ENCODE results near the gene LARGE2.
A peak's percentile ranks its signal among the peaks of the same experiment; 100 is the strongest.

LARGE2 gene

DNA sequence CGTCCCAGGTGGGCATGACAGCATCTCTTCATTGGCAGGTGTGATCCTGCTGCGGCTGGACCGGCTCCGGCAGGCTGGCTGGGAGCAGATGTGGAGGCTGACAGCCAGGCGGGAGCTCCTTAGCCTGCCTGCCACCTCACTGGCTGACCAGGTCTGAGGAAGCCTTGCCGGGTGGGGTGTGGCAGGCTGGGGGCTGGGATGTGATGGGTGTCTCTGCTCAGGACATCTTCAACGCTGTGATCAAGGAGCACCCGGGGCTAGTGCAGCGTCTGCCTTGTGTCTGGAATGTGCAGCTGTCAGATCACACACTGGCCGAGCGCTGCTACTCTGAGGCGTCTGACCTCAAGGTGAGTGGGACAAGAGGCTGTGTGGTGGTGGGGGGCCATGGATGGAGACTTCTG lies 3.5 kb downstream of the LARGE2 start:
- TF ChIP-seq, protein P1, sequence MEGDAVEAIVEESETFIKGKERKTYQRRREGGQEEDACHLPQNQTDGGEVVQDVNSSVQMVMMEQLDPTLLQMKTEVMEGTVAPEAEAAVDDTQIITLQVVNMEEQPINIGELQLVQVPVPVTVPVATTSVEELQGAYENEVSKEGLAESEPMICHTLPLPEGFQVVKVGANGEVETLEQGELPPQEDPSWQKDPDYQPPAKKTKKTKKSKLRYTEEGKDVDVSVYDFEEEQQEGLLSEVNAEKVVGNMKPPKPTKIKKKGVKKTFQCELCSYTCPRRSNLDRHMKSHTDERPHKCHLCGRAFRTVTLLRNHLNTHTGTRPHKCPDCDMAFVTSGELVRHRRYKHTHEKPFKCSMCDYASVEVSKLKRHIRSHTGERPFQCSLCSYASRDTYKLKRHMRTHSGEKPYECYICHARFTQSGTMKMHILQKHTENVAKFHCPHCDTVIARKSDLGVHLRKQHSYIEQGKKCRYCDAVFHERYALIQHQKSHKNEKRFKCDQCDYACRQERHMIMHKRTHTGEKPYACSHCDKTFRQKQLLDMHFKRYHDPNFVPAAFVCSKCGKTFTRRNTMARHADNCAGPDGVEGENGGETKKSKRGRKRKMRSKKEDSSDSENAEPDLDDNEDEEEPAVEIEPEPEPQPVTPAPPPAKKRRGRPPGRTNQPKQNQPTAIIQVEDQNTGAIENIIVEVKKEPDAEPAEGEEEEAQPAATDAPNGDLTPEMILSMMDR (IDR thresholded peaks at IDR 0.05; ENCODE audit: low read depth, low read length) = no peak
- no peak for TF ChIP-seq MYC (IDR thresholded peaks at IDR 0.05; ENCODE audit: low read depth, low read length)
- no peak for DNase-seq (ENCODE audit: low read depth)
- no peak overlapping the region for H3K4me3 ChIP-seq (ENCODE audit: low read depth, low read length)

DNA sequence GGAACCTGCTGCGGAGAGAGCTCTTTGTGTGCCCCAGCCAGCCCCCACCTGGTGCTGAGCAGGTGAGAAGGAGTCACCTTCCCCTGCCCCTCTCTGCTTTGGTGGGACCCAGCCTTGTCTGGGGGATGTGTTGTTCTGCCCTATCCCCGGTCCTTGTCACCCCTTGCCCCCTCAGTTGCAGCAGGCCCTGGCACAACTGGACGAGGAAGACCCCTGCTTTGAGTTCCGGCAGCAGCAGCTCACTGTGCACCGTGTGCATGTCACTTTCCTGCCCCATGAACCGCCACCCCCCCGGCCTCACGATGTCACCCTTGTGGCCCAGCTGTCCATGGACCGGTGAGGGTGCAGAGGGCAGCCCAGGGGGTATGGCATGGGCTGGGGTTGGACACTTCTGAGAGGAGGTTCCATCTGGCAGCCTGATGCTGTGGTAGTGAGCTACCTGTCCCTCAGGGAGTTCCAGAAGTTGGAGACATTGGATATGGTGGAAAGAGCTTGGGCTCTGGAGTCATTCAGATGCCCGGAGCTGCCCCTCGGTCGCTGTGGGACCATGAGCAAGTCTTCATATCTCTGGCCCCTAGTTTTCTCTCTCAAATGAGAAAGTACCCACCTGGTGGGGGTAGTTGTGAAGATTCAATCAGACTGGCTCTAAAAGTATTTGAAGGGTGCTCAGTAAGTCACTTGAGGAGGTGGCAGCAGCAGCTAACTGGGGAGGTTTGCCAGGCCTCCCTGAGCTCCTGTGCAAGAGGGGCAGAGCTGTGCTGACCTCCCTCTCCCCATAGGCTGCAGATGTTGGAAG lies 4.3 kb downstream of the LARGE2 start:
- no peak for DNase-seq (ENCODE audit: low read depth)
- TF ChIP-seq POLR2A (IDR thresholded peaks at IDR 0.05; ENCODE audit: extremely low read depth, insufficient read length) (no peak), MYC (IDR thresholded peaks at IDR 0.05; ENCODE audit: low read depth, low read length) (no peak)
- TF ChIP-seq, protein P2, sequence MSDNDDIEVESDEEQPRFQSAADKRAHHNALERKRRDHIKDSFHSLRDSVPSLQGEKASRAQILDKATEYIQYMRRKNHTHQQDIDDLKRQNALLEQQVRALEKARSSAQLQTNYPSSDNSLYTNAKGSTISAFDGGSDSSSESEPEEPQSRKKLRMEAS (IDR thresholded peaks at IDR 0.05; ENCODE audit: low read depth, low read length) = no peak
- H3K4me3 ChIP-seq (ENCODE audit: low read depth, low read length) = no peak overlapping the region

DNA sequence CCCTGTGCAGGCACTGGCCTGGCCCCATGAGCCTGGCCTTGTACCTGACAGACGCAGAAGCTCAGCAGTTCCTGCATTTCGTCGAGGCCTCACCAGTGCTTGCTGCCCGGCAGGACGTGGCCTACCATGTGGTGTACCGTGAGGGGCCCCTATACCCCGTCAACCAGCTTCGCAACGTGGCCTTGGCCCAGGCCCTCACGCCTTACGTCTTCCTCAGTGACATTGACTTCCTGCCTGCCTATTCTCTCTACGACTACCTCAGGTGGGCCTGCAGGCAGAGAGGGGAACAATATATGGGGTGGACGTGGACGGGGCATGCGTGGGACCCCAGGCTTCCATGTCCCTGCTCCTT lies 4.9 kb downstream of the LARGE2 start:
- TF ChIP-seq POLR2A (IDR thresholded peaks at IDR 0.05; ENCODE audit: extremely low read depth, insufficient read length) = no peak
- TF ChIP-seq, protein P1 (IDR thresholded peaks at IDR 0.05; ENCODE audit: low read depth, low read length) = no peak
- TF ChIP-seq, protein P2 (IDR thresholded peaks at IDR 0.05; ENCODE audit: low read depth, low read length) = peak; percentile 52
- TF ChIP-seq MYC (IDR thresholded peaks at IDR 0.05; ENCODE audit: low read depth, low read length) = peak; percentile 39; the same call in 1 of the 2 replicates
- peak; percentile 47 for DNase-seq (ENCODE audit: low read depth)
- H3K4me3 ChIP-seq (ENCODE audit: low read depth, low read length) = no peak overlapping the region

DNA sequence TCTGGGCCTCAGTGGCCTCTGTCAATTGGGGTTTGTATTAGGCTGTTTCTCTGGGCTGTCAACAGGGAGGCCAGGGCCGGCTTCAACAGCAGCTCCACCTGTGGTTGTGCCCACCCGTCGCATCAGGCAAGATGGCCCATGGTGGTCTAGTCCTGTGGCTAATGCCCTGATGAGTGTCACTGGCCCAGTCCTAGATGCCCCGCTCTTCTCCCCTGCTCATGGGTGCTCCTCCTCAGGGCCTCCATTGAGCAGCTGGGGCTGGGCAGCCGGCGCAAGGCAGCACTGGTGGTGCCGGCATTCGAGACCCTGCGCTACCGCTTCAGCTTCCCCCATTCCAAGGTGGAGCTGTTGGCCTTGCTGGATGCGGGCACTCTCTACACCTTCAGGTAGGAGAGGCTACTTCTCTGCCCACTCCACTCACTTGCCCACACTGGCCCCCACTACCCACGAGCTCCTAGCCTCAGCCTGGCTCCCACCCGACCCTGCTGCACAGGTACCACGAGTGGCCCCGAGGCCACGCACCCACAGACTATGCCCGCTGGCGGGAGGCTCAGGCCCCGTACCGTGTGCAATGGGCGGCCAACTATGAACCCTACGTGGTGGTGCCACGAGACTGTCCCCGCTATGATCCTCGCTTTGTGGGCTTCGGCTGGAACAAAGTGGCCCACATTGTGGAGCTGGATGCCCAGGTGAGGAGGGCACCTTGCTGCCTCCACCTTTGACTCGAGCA lies 5.4 kb downstream of the LARGE2 start:
- TF ChIP-seq, protein P1 (IDR thresholded peaks at IDR 0.05; ENCODE audit: low read depth, low read length) = no peak
- TF ChIP-seq, protein P2 (IDR thresholded peaks at IDR 0.05; ENCODE audit: low read depth, low read length) = no peak
- no peak for TF ChIP-seq POLR2A (IDR thresholded peaks at IDR 0.05; ENCODE audit: extremely low read depth, insufficient read length)
- TF ChIP-seq MYC (IDR thresholded peaks at IDR 0.05; ENCODE audit: low read depth, low read length) = no peak
- no peak overlapping the region for H3K4me3 ChIP-seq (ENCODE audit: low read depth, low read length)
- no peak for DNase-seq (ENCODE audit: low read depth)

DNA sequence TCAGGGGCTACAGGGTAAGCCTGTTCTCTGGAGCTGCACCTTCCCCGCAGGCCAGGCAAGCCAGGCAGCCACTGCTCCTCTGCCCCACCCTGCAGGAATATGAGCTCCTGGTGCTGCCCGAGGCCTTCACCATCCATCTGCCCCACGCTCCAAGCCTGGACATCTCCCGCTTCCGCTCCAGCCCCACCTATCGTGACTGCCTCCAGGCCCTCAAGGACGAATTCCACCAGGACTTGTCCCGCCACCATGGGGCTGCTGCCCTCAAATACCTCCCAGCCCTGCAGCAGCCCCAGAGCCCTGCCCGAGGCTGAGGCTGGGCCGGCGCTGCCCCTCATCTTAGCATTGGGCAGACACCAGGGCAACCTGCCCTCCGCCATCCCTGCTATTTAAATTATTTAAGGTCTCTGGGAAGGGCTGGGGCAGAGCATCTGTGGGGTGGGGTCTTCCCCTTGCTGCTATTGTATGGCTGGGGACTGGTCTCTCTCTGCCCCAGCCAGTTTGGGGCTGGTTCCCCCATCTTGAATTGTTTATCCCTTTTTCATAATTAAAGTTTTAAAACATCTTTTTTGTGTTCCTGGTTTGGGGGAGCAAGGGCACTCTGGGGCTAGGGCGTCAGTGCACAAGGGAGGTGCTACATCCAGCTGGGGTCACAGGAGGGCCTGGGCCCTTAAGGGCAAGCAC lies 6.2 kb downstream of the LARGE2 start:
- no peak for DNase-seq (ENCODE audit: low read depth)
- TF ChIP-seq POLR2A (IDR thresholded peaks at IDR 0.05; ENCODE audit: extremely low read depth, insufficient read length) (no peak), MYC (IDR thresholded peaks at IDR 0.05; ENCODE audit: low read depth, low read length) (no peak)
- TF ChIP-seq, protein P1 (IDR thresholded peaks at IDR 0.05; ENCODE audit: low read depth, low read length) = no peak
- TF ChIP-seq, protein P2 (IDR thresholded peaks at IDR 0.05; ENCODE audit: low read depth, low read length) = no peak
- no peak overlapping the region for H3K4me3 ChIP-seq (ENCODE audit: low read depth, low read length)

All from NB4 (cell line).